ENCODE measurements around the gene CABP2.

DNA sequence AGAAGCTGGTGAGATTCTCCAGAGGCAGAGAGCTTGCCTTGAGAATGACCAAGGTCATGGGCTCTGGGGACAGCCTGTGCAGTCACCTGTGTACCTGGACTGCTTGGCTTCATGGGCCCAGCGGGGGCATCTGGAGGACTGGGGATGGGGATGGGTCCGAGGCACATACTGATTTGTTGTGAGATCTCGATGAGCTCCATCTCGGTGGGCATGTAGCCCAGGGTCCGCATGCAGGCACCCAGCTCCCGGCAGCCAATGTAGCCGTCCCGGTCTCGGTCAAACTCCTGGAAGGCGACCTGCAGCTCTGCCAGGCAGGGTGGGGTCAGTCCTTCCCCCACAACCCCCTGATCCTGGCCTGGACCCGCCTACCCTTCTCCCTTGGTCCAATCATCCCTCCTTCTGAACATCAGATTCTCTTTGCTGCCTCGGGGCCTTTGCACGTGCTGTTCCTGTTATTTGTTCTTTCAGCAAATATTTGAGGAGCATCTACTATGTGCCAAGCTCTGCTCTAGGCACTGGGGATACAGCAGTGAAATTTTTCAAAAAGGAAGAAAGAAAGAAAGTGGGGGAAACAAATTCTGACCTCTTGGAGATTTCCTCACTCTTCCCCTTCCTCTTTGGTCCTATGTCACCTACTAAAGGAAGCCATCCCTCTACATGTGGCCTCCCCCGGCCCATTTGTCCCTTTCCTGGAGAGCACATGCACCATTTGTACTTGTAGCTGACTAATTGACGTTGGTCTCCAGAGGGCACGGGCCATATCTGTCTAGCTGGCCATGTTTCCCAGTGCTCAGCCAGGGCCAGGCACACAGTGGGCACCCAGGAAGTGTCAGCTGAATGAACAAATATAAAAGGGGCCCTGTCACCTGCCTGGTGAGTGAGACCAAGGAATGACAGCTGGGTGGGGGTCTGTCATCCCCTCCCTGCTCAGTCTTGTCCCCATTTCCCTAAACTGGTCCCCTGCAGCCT lies 2.1 kb downstream of the CABP2 start:
- no peak for TF ChIP-seq CTCF (IDR thresholded peaks at IDR 0.05; ENCODE audit: low read length)
- TF ChIP-seq EZH2 (IDR thresholded peaks at IDR 0.05; ENCODE audit: borderline replicate concordance, low read length), result no peak
